ENCODE data around the gene BRWD1.
"Not testable (repeated sequence)": the region's sequence is repeated elsewhere in the genome, so short reads cannot be mapped to it uniquely, and the experiment has no call there.

The BRWD1 gene

DNA sequence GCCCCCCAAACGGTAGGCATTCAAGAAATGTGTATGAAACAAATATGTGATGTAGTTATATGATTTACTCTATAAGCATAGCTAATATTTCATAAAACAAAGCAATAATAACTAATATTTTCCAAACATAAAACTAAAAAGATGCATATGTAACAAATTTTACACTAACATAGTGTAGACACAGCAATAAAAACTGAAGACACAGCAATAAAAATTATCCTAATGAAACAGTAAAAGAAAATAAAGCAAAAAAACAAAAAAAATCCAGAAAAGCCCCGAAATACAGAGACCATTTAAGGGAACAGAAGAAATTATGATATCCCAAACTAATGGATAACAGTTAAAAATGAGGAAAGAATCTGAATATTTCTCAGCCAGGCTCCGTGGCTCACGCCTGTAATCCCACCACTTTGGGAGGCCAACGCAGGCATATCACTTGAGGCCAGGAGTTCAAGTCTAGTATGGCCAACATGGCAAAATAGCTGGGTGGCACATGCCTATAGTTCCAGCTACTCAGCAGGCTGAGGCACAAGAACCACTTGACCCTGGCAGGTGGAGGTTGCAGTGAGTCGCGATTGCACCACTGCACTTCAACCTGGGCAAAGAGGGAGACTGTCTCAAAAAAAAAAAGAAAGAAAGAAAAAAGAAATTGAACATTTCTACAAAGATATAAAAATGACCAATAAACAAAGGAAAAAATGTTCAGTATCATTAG is 92.0 kb downstream of the BRWD1 start:
- no peak overlapping the region for H3K4me3 ChIP-seq
- H4K20me1 ChIP-seq, result peaks cover 0 to 19% (median 0%) of the 10 kb centered on the region in 11 experiments; a peak in 1 of 22 replicates
- H3K27ac ChIP-seq, result no peak overlapping the region
- TF ChIP-seq Cebpa-rat (IDR thresholded peaks at IDR 0.05), result no peak
- H3K4me1 ChIP-seq, result no peaks in the 10 kb centered on the region
- H3K4me2 ChIP-seq, result no peak overlapping the region
- peaks cover 69 to 96% (median 87%) of the 10 kb centered on the region in 11 experiments for H3K36me3 ChIP-seq
- H3K9ac ChIP-seq, result no peak overlapping the region
- H3K27me3 ChIP-seq, result no peaks in the 10 kb centered on the region
- no peaks in the 10 kb centered on the region for H3K9me3 ChIP-seq (replicated peaks in 1 of 11)

GRCh38 chr21:39220875-39221274 is 92.6 kb downstream of the BRWD1 start:
- H3K4me3 ChIP-seq; H3K9me3 ChIP-seq (replicated peaks in 1 of 11): not testable (repeated sequence)
- H3K36me3 ChIP-seq, result peaks cover 68 to 96% (median 89%) of the 10 kb centered on the region in 11 experiments

GRCh38 chr21:39220150-39220549 is 93.3 kb downstream of the BRWD1 start:
- no peak for TF ChIP-seq Cebpa-rat (IDR thresholded peaks at IDR 0.05)
- Histone ChIP-seq H3K4me3 (no peak overlapping the region), H3K9me3 (replicated peaks in 1 of 11) (no peaks in the 10 kb centered on the region), H4K20me1 (peaks cover 0 to 11% (median 0%) of the 10 kb centered on the region in 11 experiments; a peak in 1 of 22 replicates), H3K4me2 (no peak overlapping the region), H3K27me3 (no peaks in the 10 kb centered on the region), H3K4me1 (no peaks in the 10 kb centered on the region), H3K9ac (no peak overlapping the region), H3K27ac (no peak overlapping the region), H3K36me3 (peaks cover 71 to 98% (median 93%) of the 10 kb centered on the region in 11 experiments)

More at GRCh38 chr21:39220875-39221274, 92.6 kb downstream of the BRWD1 start:
- not testable (repeated sequence) for H3K27ac ChIP-seq, H3K4me1 ChIP-seq, H3K27me3 ChIP-seq, H3K9ac ChIP-seq, H3K4me2 ChIP-seq
- peaks cover 0 to 14% (median 0%) of the 10 kb centered on the region in 11 experiments; a peak in 1 of 22 replicates for H4K20me1 ChIP-seq

DNA sequence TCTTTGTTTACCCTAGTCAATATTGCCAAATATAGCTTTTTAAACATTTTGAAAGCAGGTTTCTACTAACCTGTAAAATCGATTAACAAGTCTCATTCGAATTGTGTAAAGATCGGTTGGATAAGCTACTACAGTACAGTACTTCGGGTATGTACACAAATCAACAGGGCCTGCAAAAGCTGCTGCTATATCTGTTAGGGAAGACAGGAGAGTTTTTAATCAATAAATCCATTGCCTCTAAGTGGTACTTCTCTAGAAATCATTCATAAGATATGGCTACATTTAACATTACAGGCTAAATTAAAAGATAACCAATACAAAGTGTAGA is 95.4 kb downstream of the BRWD1 start:
- Histone ChIP-seq H3K27ac (no peak overlapping the region), H3K4me3 (no peak overlapping the region), H3K27me3 (no peaks in the 10 kb centered on the region), H3K9ac (no peak overlapping the region), H3K4me2 (no peak overlapping the region), H3K9me3 (replicated peaks in 1 of 11) (no peaks in the 10 kb centered on the region), H3K4me1 (no peaks in the 10 kb centered on the region), H3K36me3 (peaks cover 60 to 98% (median 91%) of the 10 kb centered on the region in 11 experiments), H4K20me1 (0 out of 22 replicates have a peak, but pooled peaks cover 0 to 14% (median 0%) of the 10 kb centered on the region in 11 experiments)
- TF ChIP-seq Cebpa-rat (IDR thresholded peaks at IDR 0.05), result no peak

- Histone ChIP-seq H3K9ac (no peak overlapping the region), H3K4me1 (no peaks in the 10 kb centered on the region), H3K9me3 (replicated peaks in 1 of 11) (no peaks in the 10 kb centered on the region), H4K20me1 (0 out of 22 replicates have a peak, but pooled peaks cover 0 to 14% (median 0%) of the 10 kb centered on the region in 11 experiments), H3K4me3 (no peak overlapping the region), H3K4me2 (no peak overlapping the region), H3K36me3 (peaks cover 66 to 98% (median 91%) of the 10 kb centered on the region in 11 experiments), H3K27ac (no peak overlapping the region), H3K27me3 (no peaks in the 10 kb centered on the region)
- no peak for TF ChIP-seq Cebpa-rat (IDR thresholded peaks at IDR 0.05)
These were observed 95.9 kb downstream of the BRWD1 start for GRCh38 chr21:39217356-39218081.

- H3K36me3 ChIP-seq, result peaks cover 67 to 98% (median 91%) of the 10 kb centered on the region in 11 experiments
- H3K4me2 ChIP-seq, result no peak overlapping the region
- 0 out of 22 replicates have a peak, but pooled peaks cover 0 to 7% (median 0%) of the 10 kb centered on the region in 11 experiments for H4K20me1 ChIP-seq
- H3K27ac ChIP-seq, result no peak overlapping the region
- no peak overlapping the region for H3K9ac ChIP-seq
- no peaks in the 10 kb centered on the region for H3K9me3 ChIP-seq (replicated peaks in 1 of 11)
- H3K4me1 ChIP-seq, result no peaks in the 10 kb centered on the region
- no peak overlapping the region for H3K4me3 ChIP-seq
- H3K27me3 ChIP-seq, result no peaks in the 10 kb centered on the region
- TF ChIP-seq Cebpa-rat (IDR thresholded peaks at IDR 0.05), result no peak
These were observed 97.1 kb downstream of the BRWD1 start for GRCh38 chr21:39216290-39216689.

- Histone ChIP-seq H3K9ac (no peak overlapping the region), H3K36me3 (peaks cover 75 to 98% (median 92%) of the 10 kb centered on the region in 11 experiments), H3K4me3 (no peak overlapping the region), H4K20me1 (peaks cover 0 to 7% (median 0%) of the 10 kb centered on the region in 11 experiments; a peak in 1 of 22 replicates), H3K27me3 (no peaks in the 10 kb centered on the region), H3K4me1 (no peaks in the 10 kb centered on the region), H3K4me2 (no peak overlapping the region), H3K9me3 (replicated peaks in 1 of 11) (no peaks in the 10 kb centered on the region), H3K27ac (no peak overlapping the region)
- TF ChIP-seq Cebpa-rat (IDR thresholded peaks at IDR 0.05), result no peak
These were observed 98.4 kb downstream of the BRWD1 start for GRCh38 chr21:39215078-39215477.

GRCh38 chr21:39209334-39209688 is 104.1 kb downstream of the BRWD1 start:
- peaks cover 0 to 6% (median 0%) of the 10 kb centered on the region in 11 experiments; a peak in 2 of 22 replicates for H4K20me1 ChIP-seq
- no peak for TF ChIP-seq Cebpa-rat (IDR thresholded peaks at IDR 0.05)
- no peaks in the 10 kb centered on the region for H3K27me3 ChIP-seq
- no peaks in the 10 kb centered on the region for H3K9me3 ChIP-seq (replicated peaks in 1 of 11)
- peaks cover 89 to 100% (median 99%) of the 10 kb centered on the region in 11 experiments for H3K36me3 ChIP-seq
- no peak overlapping the region for H3K4me3 ChIP-seq
- no peak overlapping the region for H3K9ac ChIP-seq
- H3K27ac ChIP-seq, result no peak overlapping the region
- H3K4me1 ChIP-seq, result no peaks in the 10 kb centered on the region
- no peak overlapping the region for H3K4me2 ChIP-seq

GRCh38 chr21:39208624-39209333 is 104.7 kb downstream of the BRWD1 start:
- no peak overlapping the region for H3K4me3 ChIP-seq
- peaks cover 86 to 100% (median 98%) of the 10 kb centered on the region in 11 experiments for H3K36me3 ChIP-seq

More at GRCh38 chr21:39208624-39209333, 104.7 kb downstream of the BRWD1 start:
- Histone ChIP-seq H4K20me1 (peaks cover 0 to 6% (median 0%) of the 10 kb centered on the region in 11 experiments; a peak in 2 of 22 replicates), H3K4me2 (no peak overlapping the region), H3K9me3 (replicated peaks in 1 of 11) (no peaks in the 10 kb centered on the region), H3K9ac (no peak overlapping the region), H3K4me1 (no peaks in the 10 kb centered on the region), H3K27me3 (no peaks in the 10 kb centered on the region), H3K27ac (no peak overlapping the region)
- no peak for TF ChIP-seq Cebpa-rat (IDR thresholded peaks at IDR 0.05)
